Limb (tissue), 2 donors: Measurements from ENCODE around the gene OST4.
A peak's percentile ranks its signal among the peaks of the same experiment; 100 is the strongest.
"Not testable (repeated sequence)": the region's sequence is repeated elsewhere in the genome, so short reads cannot be mapped to it uniquely, and the experiment has no call there.

Experiments used
- DNase-seq, 2 donors: peaks; one replicate each; pipeline ENCODE4 v3.0.0-alpha.2; 2016; ENCODE audit errors: extremely low spot score in 2 of 2

Gene OST4

DNA sequence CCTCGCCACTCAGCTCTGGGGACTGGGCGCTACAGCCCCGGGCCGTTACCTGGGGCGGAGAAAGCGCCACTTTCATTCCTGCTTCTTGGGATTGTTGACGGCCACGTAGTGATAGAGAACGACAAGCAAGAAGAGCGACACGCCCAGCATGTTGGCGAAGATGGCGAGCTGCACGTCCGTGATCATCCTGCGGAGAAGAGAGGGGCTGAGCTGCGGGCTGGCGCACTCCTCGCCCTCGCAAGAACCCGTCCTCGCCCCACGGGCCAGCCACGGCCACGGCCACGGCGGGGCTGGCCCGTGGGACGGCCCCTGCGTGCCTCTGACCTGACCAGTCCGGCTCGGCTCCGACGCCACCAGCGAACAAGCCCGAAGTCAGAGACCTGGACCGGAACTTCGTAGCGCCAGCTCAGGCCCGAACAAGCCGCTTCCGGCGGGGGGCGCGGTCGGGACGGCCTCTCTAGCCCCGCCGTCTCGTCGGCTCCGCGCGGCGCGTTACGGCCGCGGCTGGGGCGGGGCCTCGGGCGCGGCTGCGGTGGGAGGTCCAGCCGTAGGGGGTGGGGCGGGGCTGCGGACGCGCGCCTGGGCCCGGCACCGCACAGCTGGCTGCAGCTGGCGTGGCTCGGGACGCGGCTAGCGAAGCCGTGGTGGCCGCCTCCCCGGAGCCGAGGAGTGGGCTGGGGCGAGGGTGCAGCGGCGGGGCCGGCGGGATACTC, at the start of gene OST4:
OST4 (minus strand) TSS at position 378 of the 713 bp plus-strand sequence.
- peak; percentile 92 to 96 for DNase-seq

DNA sequence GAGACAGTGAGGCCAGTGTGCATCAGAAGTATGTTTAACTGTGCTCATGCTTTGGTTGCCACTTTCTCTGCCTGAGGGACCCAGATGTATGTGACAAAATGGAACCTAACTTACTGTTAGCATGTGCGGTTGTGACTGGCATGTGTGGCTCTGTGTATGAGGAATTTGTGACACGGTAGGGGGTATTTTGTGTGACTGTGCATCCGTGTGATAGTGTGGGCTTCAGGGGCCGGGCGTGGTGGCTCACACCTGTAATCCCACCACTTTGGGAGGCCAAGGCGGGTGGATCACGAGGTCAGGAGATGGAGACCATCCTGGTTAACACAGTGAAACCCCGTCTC, 47.8 kb upstream of the OST4 start:
- DNase-seq: not testable (repeated sequence)

DNA sequence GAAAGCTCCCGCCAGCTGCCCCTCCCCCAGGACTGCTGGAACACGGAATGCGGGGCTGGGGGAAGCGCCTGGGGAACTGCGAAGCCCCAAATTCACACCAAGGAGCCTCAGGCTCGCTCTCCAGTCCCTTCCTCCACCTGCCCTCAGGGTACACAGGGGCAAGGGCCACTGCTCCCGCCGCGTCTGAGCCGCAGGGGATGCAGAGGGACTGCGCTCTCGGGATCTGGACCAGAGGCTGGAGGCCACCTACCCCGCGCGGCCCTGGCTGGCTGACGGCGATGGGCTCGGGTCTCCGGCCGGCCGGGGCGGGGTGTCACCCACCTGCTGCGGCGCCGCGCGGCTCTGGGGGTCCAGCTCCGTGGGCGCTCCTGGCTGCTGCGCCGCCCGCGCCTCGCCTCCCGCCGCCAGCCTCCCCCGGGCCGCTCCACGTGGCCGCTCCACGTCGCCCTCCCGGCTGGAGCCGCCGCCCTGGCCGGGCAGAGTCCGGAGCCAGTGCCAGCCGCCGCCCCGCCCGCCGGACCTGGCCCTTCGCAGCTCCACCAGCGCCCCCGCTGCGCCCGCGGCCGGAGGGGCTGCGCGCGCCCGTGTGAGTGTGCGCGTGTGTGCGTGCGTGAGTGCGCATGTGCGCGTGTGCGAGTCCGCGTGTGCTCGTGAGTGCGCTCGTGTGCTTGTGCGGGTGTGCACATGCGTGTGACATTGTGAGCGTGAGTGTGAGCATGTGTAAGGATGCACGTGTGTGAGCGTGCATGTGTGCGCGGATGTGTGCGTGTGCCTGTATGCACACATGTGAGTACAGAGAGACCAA, 47.3 kb upstream of the OST4 start, which contains the start of gene CGREF1:
CGREF1 (minus strand) TSS at position 604 of the 805 bp plus-strand sequence. CDS start 14,762 bp downstream, outside the sequence.
- peak in 1 of 2 donors; percentile 59 for DNase-seq

DNA sequence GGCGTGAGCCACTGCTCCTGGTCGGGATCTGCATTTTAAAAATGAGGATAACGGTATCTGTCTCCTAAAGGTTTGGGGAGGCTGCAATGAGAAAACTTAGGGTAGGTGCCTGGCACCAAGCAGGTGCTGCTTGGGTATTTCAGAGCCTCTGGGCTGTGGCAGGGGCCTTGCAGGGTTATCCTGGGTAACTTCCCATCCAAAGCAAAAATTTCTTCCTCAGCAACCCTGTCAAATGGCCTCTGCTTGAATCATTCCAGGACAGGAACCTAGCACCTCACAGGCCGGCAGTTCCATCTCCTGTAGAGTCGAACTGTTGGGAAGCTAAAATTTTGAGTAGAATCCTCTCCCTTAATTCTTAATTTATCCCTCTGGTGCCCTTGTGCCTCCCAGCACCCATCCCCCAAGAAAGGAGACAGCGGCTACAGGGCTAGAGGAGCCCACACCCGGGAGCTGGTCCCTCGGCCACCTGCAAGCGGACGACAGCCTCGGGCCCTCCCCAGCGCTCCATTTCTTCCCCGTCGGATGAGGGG, 46.6 kb upstream of the OST4 start:
- no peak for DNase-seq

DNA sequence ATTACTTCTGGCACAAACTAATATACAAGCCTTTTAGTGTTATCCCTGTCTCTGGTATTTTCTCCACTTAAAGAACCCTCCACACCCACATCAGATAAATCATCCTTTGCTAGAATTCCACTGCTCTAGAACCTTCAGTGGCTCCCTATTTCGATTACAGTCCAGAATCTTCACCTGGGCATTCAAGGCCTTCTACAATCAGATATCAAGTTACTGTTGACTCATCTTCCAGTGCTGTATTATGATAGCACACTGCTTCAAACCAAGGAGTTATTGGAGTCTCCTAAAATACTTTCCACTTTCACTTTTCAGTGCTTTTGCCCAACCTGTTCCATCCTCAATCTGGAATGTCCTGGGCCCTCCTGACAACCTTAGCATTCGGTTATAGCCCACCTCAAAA, 44.1 kb upstream of the OST4 start:
- no peak for DNase-seq

DNA sequence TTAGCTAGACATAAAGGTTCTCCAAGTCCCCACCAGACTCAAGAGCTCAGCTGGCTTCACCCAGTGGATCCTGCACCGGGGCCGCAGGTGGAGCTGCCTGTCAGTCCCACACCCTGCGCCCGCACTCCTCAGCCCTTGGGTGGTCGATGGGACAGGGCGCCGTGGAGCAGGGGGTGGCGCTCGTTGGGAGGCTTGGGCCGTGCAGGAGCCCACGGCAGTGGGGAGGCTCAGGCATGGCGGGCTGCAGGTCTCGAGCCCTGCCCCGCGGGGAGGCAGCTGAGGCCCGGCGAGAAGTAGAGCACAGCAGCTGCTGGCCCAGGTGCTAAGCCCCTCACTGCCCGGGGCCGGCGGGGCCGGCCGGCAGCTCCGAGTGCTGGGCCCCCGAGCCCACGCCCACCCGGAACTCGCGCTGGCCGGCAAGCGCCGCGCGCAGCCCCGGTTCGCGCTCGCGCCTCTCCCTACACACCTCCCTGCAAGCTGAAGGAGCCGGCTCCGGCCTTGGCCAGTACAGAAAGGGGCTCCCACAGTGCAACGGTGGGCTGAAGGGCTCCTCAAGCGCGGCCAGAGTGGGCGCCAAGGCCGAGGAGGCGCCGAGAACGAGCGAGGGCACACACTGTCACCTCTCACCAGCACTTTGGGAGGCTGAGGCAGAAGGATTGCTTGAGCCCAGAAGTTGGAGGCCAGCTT, 40.1 kb upstream of the OST4 start:
- DNase-seq: not testable (repeated sequence)

DNA sequence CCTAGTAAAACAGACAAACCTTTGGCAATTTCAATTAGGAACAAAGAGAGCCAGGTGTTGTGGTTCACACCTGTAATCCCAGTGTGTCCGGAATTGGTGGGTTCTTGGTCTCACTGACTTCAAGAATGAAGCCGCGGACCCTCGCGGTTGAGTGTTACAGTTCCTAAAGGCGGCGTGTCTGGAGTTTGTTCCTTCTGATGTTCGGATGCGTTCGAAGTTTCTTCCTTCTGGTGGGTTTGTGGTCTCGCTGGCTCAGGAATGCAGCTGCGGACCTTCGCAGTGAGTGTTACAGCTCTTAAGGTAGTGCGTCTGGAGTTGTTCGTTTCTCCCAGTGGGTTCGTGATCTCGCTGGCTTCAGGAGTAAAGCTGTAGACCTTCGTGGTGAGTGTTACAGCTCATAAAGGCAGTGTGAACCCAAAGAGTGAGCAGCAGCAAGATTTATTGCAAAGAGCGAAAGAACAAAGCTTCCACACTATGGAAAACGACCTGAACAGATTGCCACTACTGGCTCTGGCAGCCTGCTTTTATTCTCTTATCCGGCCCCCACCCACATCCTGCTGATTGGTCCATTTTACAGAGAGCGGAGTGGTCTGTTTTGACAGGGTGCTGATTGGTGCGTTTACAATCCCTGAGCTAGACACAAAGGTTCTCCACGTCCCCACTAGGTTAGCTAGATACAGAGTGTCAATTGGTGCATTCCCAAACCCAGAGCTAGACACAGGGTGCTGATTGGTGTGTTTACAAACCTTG, 39.3 kb upstream of the OST4 start:
- not testable (repeated sequence) for DNase-seq

DNA sequence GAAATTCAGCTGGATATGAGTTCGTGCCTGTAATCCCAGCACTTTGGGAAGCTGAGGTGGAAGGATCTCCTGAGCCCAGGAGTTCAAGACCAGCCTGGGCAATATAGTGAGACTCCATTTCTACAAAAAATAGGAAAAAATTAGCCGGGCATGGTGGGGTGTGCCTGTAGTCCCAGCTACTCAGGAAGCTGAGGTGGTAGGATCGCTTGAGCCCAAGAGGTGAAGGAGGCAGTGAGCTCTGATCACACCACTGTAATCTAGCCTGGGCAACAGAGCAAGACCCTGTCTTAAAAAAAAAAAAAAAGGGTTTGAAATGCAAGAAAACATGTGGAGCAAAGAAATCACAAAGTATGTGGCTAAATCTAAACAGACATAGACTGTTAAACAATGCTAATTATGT, 37.6 kb upstream of the OST4 start:
- DNase-seq: no peak

DNA sequence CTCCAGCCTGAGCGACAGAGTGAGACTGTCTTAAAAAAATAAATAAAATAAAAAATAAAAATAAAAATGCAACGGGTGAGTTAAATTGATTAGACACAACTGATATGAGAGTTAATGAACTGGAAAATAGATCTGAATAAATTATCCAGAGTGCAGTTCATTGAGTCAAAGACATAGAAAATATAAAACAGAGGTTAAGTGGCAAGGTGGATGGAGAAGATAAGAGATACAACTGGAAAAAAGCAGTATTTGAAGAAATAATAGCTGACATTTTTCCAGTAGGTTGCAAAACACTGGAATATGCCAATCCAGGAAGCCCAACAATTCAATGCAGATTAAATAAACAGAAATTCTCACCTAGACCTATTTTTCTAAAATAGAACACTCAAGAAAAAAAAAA, 36.8 kb upstream of the OST4 start:
- no peak for DNase-seq

DNA sequence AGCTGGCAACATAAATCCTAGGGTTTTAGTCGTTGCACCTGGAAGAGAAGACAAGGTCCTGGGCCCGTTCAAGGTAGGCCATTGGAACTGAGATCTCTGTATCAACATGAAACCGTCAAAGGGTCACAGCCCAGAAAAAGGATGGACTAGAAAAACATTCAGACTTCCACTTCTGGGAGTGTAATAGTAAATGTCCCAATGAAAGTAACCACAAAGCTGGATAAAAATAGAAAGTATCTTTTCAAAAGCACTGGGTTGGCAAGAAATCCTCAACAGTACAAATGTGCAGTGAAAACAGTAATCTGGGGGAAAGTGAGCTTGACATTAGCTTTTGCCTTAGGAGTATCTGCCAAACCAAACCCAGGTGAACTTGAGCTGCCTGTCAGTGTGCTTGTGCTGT, 34.5 kb upstream of the OST4 start:
- no peak for DNase-seq

DNA sequence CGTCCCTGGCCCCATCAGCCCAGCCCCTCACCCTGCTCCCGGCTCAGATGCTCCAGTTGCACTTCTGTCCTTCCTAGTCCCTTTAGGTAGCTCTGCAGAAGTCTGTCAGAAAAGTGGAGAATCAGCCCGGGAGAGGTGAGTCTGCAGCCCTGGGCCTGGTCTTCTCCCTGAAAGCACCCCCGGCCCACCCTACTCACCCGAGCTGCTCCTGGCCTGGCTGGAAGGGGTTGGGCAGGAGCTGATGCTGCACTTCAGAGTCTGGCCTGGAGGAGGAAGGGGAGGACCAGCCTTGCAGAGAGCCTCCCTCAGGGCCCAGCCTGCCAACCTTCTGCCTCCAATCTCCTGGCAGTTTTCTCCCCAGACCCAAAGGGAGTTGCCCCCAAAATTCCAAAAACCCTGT, 30.9 kb upstream of the OST4 start:
- DNase-seq: no peak

DNA sequence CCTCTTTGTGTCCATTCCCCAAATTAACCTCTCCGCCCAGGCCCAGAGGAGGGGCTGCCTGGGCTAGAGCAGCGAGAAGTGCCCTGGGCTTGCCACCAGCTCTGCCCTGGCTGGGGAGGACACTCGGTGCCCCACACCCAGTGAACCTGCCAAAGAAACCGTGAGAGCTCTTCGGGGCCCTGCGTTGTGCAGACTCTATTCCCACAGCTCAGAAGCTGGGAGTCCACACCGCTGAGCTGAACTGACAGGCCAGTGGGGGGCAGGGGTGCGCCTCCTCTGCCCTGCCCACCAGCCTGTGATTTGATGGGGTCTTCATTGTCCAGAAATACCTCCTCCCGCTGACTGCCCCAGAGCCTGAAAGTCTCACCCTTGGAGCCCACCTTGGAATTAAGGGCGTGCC, 28.6 kb upstream of the OST4 start:
- no peak for DNase-seq

DNA sequence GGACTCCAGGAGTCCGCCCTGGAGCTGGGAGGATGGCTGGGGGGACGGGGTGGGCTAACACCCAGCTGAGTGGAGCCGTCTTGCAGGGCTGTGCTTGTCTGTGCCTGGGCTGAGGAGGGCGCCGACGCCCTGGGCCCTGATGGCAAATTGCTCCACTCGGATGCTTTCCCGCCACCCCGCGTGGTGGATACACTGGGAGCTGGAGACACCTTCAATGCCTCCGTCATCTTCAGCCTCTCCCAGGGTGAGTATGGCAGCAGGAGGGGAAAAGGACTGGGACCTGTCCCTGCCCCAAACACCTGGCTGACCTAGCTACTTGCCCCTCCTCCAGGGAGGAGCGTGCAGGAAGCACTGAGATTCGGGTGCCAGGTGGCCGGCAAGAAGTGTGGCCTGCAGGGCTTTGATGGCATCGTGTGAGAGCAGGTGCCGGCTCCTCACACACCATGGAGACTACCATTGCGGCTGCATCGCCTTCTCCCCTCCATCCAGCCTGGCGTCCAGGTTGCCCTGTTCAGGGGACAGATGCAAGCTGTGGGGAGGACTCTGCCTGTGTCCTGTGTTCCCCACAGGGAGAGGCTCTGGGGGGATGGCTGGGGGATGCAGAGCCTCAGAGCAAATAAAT, 28.0 kb upstream of the OST4 start:
- DNase-seq: no peak

DNA sequence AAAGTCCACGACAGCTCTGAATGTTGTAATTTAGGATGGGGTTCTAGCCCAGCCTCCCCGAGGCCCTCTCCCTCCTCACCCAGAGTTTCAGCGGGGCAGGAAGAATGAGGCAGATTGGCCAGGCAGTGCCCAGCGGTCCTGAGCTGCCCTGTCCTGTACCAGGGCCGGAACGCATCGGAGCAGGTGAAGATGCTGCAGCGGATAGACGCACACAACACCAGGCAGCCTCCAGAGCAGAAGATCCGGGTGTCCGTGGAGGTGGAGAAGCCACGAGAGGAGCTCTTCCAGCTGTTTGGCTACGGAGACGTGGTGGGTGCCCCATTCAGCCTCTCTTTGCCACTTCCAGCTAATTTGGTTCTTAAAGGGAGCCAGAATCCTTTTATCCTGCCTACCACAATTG, 25.9 kb upstream of the OST4 start:
- no peak for DNase-seq

DNA sequence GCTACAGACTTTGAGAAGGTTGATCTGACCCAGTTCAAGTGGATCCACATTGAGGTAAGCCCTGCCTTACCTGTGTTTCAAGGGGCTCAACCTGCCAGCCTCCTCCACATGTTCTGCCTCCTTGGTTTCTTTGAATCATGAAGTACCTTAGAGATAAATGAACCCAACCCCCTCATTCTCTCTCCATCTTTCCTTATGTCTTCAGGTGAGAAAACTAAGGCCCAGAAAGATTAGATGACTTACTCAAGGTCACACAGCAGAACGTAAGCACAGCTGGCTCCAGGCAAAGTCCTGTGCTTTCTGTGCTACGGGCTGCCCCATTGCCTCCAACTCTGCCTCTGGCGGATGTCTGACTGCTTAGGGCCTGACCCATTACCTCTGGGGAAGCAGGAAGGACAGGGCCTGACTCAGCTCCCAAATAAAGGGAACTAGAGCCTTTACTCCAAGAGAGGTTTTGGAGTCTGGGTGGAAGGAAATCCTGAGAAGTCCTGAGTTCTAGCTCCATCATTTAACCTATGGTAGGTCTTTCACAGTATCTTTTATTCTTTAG, 25.4 kb upstream of the OST4 start:
- no peak for DNase-seq

DNA sequence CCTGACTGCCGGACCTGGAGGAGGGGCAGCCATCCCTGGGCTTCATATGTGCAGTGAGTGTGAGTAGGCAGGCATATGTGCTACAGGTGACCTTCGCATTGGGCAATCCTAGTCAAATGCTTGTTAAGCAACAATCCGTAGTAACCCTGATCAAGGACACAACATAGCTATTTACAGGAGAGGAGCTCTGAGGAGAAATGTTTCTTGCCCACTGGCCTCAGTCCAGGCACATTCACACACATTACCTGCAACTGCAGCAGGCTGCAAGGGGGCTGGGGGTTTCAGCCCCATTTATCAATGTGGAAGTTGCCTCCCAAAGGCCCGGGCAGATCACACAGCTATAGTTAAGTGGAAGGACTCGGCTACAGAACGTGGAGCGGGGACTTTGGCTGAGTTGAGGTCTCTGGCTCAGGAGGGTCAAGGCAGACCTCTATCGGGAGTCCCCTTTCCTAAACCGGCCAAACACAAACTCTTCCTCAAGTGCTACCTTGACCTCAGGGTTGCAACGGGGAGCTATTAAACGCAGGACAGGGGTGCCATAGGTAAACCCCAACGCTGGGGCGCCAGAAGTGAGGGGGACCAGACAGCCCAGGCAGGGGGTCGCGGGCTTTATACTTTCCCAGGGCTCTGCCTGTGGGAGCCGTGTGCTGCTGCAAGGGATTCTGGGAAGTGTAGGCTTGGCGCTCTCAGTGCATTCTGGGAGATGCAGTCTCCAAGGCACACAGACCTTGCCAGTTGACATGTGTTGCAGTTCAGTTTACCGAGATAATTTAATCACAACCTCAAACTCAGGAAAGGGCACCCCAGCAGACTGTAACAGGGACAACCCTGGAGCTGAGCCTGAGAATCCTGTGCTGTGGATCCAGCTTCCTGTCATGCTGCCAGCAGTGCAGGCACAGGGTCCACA, 24.5 kb upstream of the OST4 start:
- peak in 1 of 2 donors; percentile 79 for DNase-seq

DNA sequence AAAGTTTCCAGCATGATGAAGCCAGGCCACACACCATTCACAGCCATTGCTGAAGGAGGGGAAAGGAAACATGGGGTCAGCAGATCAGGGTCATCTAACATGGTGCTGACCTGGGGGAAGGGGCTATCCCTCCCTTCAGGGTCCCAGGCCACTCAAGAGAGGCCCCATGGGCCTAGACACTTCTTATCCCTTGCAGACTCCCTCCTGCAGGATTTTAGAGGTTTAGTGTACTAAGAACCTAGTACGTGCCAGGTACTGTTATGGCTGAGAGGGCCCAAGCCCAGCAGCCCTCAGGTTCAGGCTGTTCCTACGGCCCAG, 23.9 kb upstream of the OST4 start:
- no peak for DNase-seq

DNA sequence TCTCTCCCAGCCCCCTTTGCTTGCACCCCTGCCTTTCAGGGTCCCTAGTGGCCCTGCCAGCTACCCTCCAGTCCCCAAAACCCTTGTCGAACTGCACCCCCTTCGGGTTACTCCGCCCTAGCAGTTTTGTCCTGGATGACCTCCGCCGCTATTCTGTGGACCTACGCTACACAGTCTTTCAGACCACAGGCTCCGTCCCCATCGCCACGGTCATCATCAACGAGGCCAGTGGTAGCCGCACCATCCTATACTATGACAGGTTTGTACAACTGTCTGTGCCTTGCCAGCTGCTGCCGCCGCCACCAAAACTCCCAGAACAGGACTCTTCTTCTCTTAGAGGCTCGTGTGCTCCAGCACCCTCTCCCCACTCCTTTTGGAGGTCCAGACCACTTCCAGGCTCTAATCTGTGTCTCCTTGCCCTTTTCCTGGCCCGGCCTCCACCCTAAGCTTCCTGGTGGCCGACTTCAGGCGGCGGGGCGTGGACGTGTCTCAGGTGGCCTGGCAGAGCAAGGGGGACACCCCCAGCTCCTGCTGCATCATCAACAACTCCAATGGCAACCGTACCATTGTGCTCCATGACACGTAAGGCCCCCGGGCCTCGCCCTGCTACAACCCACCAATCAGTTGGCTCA, 23.0 kb upstream of the OST4 start:
- DNase-seq: no peak
